MCF 10A (cell line): Measurements from ENCODE around the gene SLC7A11. TPM values are rescaled to one million over a fixed set of nuclear protein-coding genes. Genes with fewer than 3 reads are reported as not detected.

Source experiments
- BruUV-seq: library from RNA; stranded (reverse); fragments of 400-500 nt; replicated peaks from 2 replicates; lab custom pipeline; 2021; lab: Mats Ljungman, UMichigan
- CTCF ChIA-PET: fragments of 300-600 bp; sonication (Branson Sonifier 250); formaldehyde crosslinking; extraction: SDS; loops from one replicate; lab custom pipeline; 2021; ENCODE audit warnings: antibody characterized with exemption, inconsistent platforms; lab: Yijun Ruan, JAX
- POLR2A ChIA-PET: fragments of 300-600, 350-650 bp; sonication (Branson Sonifier 250); formaldehyde crosslinking; extraction: SDS; loops from one replicate; lab custom pipeline; 2020; ENCODE audit warnings: antibody characterized with exemption, inconsistent platforms; lab: Yijun Ruan, JAX
- DNase-seq: peaks from one replicate; pipeline ENCODE4 v3.0.0-alpha.2; 2018; ENCODE audit not compliant: unreplicated experiment
- H3K27ac Mint-ChIP-seq: one replicate; pipeline ENCODE4 v1.8.0; 2022; ENCODE audit warnings: mild to moderate bottlenecking, low read depth, mixed read lengths; ENCODE audit not compliant: unreplicated experiment
- H3K27me3 Mint-ChIP-seq: one replicate; pipeline ENCODE4 v1.8.0; 2022; ENCODE audit warnings: mixed read lengths; ENCODE audit not compliant: insufficient read depth, unreplicated experiment
- H3K36me3 Mint-ChIP-seq: one replicate; pipeline ENCODE4 v1.8.0; 2022; ENCODE audit warnings: mild to moderate bottlenecking, moderate library complexity, mixed read lengths; ENCODE audit not compliant: insufficient read depth, unreplicated experiment
- H3K4me1 Mint-ChIP-seq: one replicate; pipeline ENCODE4 v1.8.0; 2022; ENCODE audit warnings: mixed read lengths; ENCODE audit not compliant: insufficient read depth, unreplicated experiment
- H3K4me3 Mint-ChIP-seq: one replicate; pipeline ENCODE4 v1.8.0; 2022; ENCODE audit warnings: mild to moderate bottlenecking, moderate library complexity, mixed read lengths; ENCODE audit not compliant: unreplicated experiment
- H3K9me3 Mint-ChIP-seq: one replicate; pipeline ENCODE4 v1.8.0; 2022; ENCODE audit warnings: mixed read lengths; ENCODE audit not compliant: unreplicated experiment
- intact Hi-C: fragments of 100-400 bp; cut with micrococcal nuclease; formaldehyde crosslinking; loops from 2 replicates; pipeline ENCODE4 v1.14.1; 2022
- total RNA-seq: library from RNA; stranded (reverse); gene quantifications from 2 replicates; pipeline ENCODE4 v1.2.3, GENCODE V29; 2022
- TF ChIP-seq, protein P1 (sequence below): fragments of 200-600 bp; IDR thresholded peaks from one replicate; pipeline ENCODE4 v1.8.0; 2022; ENCODE audit warnings: antibody characterized with exemption, mild to moderate bottlenecking; ENCODE audit not compliant: unreplicated experiment

The SLC7A11 gene
- total RNA-seq, 1 experiment from 2014 or later, result 153 TPM

DNA sequence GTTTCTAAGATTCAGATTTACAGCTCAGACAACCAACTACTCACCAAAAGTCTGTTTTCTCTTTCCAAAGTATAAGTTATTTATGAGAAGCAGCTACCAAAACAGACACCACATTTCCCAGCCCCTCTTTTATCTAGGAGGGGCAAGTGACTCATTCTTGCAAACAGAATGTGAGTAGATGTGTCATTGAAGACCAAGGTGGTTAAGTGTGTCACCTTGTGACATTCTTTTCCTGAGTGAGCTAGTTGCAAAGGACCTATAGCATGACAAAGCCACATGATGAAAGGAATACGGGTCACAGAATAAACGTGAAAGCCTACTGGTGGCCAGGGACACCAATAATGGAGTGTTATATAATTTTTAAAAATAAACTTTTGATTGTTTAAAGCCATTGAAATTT is 50.0 kb downstream of the SLC7A11 start:
- intact Hi-C loops, result loop anchor here (10.0 kb wide), 1 partner anchor 303 kb away; no protein-coding TSS in a partner anchor
- DNase-seq, result peak; percentile 36
- Mint-ChIP-seq H3K27me3 (no peaks in the 10 kb centered on the region), H3K36me3 (peaks cover 24% of the 10 kb centered on the region), H3K4me3 (no peak overlapping the region), H3K4me1 (peaks cover 11% of the 10 kb centered on the region), H3K27ac (no peak overlapping the region), H3K9me3 (no peaks in the 10 kb centered on the region)
- CTCF ChIA-PET, result interaction anchor here (0.6 to 1.3 kb wide), 3 partner anchors 9 to 102 kb away, joined by 3 to 4 read pairs (median 3); no protein-coding TSS in a partner anchor
- TF ChIP-seq, protein P1, sequence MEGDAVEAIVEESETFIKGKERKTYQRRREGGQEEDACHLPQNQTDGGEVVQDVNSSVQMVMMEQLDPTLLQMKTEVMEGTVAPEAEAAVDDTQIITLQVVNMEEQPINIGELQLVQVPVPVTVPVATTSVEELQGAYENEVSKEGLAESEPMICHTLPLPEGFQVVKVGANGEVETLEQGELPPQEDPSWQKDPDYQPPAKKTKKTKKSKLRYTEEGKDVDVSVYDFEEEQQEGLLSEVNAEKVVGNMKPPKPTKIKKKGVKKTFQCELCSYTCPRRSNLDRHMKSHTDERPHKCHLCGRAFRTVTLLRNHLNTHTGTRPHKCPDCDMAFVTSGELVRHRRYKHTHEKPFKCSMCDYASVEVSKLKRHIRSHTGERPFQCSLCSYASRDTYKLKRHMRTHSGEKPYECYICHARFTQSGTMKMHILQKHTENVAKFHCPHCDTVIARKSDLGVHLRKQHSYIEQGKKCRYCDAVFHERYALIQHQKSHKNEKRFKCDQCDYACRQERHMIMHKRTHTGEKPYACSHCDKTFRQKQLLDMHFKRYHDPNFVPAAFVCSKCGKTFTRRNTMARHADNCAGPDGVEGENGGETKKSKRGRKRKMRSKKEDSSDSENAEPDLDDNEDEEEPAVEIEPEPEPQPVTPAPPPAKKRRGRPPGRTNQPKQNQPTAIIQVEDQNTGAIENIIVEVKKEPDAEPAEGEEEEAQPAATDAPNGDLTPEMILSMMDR, result no peak
- no TSS peak for BruUV-seq
- POLR2A ChIA-PET, result interaction anchor here (0.7 to 1.6 kb wide), 4 partner anchors 13 to 939 kb away, joined by 3 to 5 read pairs (median 4); no protein-coding TSS in a partner anchor

GRCh38 chr4:138190452-138190858 is 51.7 kb downstream of the SLC7A11 start:
- intact Hi-C loops, result loop anchor here (10.0 kb wide), 1 partner anchor 304 kb away; no protein-coding TSS in a partner anchor
- TF ChIP-seq, protein P1, result no peak
- no peak overlapping the region for H3K4me3 Mint-ChIP-seq
- no peaks in the 10 kb centered on the region for H3K27me3 Mint-ChIP-seq
- H3K4me1 Mint-ChIP-seq, result peaks cover 11% of the 10 kb centered on the region
- ChIA-PET POLR2A (interaction anchor here (0.7 to 6.3 kb wide), 3 partner anchors 9 to 52 kb away, joined by 4 to 53 read pairs (median 6); partner anchors contain the start of gene SLC7A11), CTCF (no interaction called here)
- DNase-seq, result no peak
- no TSS peak for BruUV-seq
- no peak overlapping the region for H3K27ac Mint-ChIP-seq
- peaks cover 31% of the 10 kb centered on the region for H3K36me3 Mint-ChIP-seq
- H3K9me3 Mint-ChIP-seq, result no peaks in the 10 kb centered on the region

DNA sequence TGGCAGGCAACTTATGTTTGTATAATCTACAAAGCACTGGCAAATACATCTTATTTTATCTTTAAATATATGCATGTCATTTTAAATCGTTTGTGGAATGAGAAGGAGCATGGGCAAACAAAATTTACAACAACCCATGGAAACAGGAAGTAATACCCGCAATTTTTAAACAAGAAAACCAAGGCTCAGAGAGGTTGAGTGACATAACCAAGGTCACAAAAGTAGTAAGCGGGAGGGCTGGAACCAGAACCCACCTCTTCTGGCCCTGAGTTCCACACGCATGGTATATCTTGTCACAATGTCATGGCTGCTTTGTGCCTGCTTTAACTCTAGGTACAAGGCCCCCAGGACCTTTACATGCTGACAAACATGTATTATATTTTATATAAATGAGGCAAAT is 52.9 kb downstream of the SLC7A11 start:
- Mint-ChIP-seq H3K27ac (peak overlapping the region; percentile 66), H3K4me3 (no peak overlapping the region), H3K9me3 (no peaks in the 10 kb centered on the region), H3K27me3 (no peaks in the 10 kb centered on the region), H3K36me3 (peaks cover 21% of the 10 kb centered on the region), H3K4me1 (peaks cover 11% of the 10 kb centered on the region)
- ChIA-PET CTCF (interaction anchor here (0.8 to 1.6 kb wide), 2 partner anchors 99 to 333 kb away, joined by 3 to 5 read pairs; no protein-coding TSS in a partner anchor), POLR2A (interaction anchor here (0.8 to 6.3 kb wide), 7 partner anchors 10 to 54 kb away, joined by 3 to 53 read pairs (median 8); partner anchors contain the start of gene SLC7A11)
- intact Hi-C loops, result loop anchor here (5.0 to 10.0 kb wide), 4 partner anchors 152 to 388 kb away; no protein-coding TSS in a partner anchor
- BruUV-seq, result no TSS peak
- TF ChIP-seq, protein P1, result no peak
- DNase-seq, result no peak

DNA sequence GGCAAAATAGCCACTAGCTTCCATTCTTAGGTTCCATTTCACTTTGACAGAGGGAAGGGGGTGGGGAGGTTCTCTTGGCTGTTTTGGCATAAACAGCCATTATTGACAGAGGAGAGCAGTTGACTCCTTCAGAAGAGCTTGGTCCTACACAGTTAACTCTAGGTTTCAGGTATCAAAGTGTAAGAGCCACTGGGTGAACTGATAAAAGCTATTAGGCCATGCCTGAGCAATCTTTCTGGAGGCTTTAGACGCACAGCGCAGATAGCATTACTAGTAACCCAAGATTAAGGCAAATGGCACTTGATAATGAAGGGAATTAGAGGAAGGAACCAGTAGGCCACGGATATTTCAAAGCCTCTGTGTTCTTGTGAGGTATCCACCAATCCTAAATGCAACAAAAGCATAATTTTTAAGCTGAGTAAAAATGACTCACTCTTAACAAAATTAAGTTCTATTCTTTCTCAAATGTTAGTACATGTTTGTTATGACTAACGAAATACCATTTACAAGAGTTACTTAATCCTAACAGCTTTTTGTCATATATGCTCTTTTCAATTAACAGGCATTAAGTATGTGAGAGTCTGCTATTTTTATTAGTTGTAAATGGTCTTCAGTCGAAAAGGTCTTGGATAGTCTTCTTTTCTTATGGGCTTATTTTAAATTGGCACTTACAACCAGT is 53.6 kb downstream of the SLC7A11 start:
- Mint-ChIP-seq H3K27me3 (no peaks in the 10 kb centered on the region), H3K4me3 (no peak overlapping the region), H3K9me3 (no peaks in the 10 kb centered on the region), H3K27ac (peak overlapping the region; percentile 66), H3K4me1 (peaks cover 11% of the 10 kb centered on the region), H3K36me3 (peaks cover 19% of the 10 kb centered on the region)
- no TSS peak for BruUV-seq
- POLR2A ChIA-PET, result interaction anchor here (0.7 to 6.3 kb wide), 10 partner anchors 11 to 332 kb away, joined by 3 to 53 read pairs (median 6); partner anchors contain the start of gene SLC7A11
- CTCF ChIA-PET, result interaction anchor here (0.7 to 2.2 kb wide), 11 partner anchors 53 to 710 kb away, joined by 3 to 13 read pairs (median 3); no protein-coding TSS in a partner anchor
- TF ChIP-seq, protein P1, result no peak
- DNase-seq, result peak; percentile 43
- intact Hi-C loops, result loop anchor here (5.0 to 10.0 kb wide), 4 partner anchors 151 to 389 kb away; no protein-coding TSS in a partner anchor
